GM19035 (cell line): ENCODE measurements around the gene ZNF429.
"Not testable (repeated sequence)": the region's sequence is repeated elsewhere in the genome, so short reads cannot be mapped to it uniquely, and the experiment has no call there.

Experiments
- ATAC-seq: cut with Tn5 transposase; IDR thresholded peaks from one replicate; pipeline ENCODE4 v1.9.1; 2021; ENCODE audit not compliant: unreplicated experiment

ZNF429 gene

DNA sequence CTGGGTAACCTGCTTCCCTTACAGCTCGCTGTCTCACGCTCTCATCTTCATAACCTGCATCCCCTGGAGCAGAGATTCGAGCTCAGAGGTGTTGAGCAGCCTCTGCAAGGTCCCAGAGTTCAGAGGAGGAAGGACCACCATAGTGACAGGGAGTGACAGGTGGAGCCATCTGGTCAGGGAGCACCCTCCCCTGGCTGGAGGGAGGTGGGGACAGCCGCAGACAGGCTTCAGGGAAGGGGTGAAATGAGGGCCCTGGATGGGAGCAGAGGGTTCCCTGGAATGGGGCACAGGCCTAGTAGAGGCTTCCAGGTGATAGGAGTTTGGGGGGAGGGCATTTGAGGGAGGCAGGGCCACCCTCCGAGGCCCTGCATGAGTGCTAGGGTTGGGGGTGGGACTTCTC, 82.1 kb downstream of the ZNF429 start:
- no peak for ATAC-seq

DNA sequence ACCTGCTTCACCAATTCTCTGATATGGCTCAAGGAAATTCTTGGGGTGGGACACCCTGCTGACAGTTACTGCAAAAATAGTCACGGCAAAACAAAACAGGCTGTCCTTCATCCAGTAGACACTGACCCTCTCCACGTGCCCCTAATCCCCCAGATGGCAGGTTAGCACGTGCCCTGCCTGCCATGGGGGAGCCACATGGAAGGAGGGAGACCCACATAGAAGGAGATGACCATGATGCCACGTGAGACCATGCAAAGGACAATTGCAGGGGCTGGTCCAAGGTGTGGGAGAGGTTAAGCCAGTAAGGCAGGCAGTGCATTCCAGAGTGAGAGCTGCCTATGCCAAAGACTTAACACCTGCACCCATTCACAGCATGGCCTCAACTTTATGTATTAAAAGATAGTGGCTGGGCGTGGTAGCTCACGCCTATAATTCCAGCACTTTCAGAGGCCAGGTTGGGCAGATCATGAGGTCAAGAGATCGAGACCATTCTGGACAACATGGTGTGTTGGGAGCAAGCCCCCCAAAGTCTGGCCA, 82.7 kb downstream of the ZNF429 start:
- ATAC-seq: no peak

DNA sequence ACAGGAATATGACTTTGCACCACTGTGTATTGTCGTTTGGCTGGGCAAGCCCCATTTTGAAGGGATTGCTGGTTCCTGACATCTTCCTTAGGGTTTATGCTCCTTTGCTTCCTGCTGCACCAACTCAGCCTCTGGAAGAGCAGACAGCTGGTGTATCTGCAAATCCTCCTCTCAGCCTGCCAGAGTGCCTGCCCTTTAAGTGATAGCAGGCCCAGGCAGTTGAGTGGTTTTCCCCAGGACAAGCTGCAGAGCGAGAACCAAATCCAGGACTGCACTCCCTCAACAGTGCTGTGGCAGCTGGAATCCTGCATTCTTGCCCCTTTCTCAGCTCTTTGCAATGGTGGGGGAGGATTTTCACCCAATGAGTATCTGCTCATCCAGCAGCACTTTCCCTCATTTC, 85.5 kb downstream of the ZNF429 start:
- ATAC-seq: no peak

DNA sequence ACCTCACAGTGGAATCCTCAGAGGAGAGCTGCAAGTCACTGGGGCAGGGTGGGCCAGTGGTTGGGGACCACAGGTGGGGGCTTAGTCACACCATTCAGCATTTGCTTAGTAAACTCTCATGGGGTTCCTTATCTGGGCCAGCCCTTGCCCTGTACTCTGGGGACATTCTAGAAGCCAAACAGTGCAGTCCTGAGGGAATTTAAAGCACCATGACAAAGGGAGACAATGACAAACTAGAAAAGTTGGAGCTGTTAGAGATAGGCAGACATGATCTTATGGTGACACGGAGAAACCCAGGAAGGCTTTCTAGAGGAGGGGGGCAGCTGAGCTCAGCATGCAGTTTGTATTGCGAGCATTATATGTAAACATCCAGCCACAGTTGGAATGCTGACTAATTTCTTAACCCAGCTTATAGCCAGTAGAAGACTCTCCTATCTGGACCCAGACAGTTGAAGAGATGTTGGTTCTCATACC, 87.6 kb downstream of the ZNF429 start:
- no peak for ATAC-seq

DNA sequence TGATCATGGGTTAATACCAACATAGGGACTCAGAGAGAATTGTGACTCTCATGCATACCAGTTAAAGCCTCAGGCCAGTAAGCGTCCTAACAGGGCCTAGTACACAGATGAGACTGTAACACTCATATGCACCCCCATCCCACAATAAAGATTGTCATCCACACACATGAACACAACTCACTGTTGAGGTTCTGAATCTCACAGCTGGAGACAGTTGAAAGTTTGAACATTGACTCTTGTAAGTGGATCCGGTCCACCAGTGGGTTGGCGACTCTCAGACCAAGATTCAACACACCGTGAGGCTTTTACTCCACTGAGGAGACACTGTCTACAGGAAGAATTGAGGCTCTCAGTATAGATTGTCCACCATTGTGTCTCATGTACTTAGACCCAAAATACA, 88.1 kb downstream of the ZNF429 start:
- no peak for ATAC-seq

DNA sequence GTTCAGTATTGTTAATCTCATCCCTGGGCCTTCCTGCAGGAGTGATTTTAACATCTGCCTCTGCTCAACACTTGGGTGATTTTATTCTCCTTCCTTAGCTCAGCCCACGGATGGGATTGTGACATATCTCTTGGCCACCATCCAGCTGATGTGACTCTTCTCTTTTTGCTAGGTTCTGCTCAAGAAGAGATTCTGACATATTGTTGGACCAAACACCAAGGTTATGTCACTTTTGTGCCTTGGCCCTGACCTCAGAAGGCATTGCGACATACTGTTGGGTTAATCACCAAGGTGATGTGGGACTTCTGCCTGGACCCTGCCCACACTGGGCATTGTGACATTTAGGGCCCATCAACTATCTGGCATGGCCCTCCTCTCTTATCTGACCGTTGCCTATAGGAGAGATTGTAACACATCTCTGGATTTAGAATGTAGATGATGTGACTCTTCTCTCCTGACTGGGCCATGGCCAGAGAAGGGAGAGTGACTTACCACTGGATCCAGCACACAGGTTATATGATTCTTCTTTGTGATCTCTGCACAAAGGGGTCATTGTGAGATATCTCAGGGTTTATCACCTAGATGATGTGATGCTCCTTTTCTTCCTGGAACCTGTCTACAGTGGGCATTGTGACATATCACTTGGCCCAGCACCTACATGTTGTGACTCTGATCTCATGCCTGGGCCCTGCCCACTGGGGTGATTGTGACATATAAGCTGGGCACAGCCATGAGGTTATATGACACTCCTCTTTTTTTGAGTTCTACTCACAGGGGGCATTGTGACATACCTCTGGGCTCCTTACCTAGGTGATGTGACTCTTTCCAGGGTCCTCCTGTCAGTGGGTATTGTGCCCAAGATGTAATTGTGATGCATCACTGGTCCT, 88.8 kb downstream of the ZNF429 start:
- ATAC-seq: no peak

DNA sequence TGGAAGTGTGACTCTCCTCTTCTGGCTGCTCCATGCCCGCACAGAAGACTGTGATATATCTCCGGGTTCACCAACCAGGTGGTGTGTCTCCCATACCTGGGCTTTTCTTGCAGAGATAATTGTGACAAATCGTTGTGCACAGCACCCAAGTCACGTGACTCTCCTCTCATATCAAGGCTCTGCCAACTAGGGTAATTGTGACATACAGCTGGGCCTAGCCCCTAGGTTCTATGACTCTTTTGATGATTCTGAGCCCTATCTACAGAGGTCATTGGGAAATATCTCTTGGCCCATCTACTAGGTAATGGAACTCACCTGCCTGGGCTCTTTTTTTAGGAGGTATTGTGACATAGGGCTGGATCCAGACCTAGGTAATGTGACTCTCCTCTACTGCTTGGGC, 89.8 kb downstream of the ZNF429 start:
- ATAC-seq: no peak

DNA sequence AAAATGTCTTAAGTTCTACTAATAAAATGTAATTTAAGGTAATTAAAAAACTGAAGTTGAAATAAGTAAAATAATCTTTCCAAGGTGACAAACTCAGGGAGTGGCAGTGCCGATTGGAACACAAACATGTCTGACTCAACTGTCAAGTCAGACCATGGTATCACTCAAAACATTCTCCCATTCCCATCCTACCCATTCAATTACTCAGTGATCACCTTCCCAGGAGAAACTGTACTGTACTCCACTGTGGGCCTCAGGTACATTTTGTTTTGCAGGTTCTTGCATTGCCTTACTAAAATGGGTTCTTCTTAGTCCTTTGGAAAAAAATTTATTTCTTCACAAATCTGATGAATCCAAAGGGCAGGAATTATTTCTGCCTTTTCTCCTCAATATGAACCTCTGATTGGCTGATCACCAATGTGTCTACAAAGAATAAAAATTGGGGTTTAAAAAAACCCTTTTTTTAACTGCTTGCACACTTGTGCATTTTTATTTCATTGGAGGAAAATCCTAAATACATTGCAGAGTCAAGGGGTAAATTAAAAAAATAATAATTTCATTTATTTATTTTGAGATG, 96.8 kb downstream of the ZNF429 start:
- no peak for ATAC-seq

DNA sequence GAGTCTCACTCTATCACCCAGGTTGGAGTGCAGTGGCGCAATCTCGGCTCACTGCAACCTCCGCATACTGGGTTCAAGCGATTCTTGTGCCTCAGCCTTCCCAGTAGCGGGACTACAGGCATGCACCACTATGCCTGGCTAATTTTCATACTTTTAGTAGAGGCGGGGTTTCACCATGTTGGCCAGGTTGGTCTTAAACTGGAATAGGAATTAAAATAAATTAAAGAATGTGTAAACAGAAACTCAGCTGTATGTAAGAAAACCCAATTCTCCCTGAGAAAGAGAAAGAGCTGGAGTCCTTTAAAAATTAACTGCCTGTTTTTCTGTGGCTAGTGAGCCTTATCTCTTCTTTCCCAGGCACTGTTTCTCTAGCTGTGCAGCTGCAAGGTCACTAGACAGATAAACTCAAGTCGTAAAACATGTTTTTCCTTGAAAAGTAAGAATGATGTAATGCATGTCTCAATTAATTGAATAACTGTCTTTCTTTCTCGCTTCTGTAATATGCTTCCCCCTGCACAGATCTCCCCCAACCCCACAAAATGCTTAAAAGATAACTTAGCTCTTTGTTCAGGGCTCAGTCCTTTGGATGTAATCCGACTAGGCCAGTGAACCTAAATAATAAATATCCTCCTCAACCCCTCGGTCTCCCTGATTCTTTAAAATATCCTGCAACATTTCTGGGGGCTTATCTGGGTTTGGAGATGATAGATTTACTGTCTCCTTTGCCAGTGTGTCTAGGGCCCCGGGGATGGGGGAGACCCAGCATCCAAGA, 97.4 kb downstream of the ZNF429 start:
- not testable (repeated sequence) for ATAC-seq

DNA sequence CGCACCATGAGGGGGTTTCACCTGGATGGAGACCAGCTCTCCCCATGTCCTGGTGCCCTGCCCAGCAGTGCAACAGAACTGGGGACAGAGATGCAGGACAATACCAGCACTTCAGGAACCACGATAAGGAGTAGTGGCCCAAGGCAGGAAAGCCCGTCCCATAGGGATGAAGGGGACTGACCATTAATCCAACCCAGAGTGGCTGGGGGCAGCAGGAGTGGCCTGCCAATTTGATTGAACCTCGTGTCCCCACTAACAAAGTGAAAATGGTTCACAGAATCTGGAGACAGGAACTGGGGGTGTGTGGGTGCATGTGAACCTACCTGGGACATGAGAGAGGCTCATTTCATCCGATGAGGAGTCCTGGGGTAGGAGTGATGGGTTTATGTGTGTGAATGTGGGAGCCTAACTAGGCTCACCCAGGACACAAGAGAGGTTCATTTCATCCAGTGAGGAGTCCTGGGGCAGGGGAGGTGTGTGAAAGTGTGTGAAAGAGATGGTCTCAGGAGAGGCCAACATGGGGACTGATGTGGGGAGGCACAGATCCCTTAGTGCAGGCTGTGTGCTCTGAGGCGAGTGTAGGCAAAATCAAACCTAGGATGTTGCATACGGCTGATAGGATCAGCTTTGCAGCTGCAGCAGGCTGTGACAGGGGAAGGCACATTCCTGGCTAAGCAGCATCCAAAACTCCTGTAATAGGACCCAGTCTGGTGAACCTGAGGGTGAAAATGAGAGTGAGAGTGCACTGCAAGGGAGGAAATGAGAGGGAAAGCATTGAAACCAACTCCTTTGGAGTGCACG, 98.2 kb downstream of the ZNF429 start:
- ATAC-seq: no peak

DNA sequence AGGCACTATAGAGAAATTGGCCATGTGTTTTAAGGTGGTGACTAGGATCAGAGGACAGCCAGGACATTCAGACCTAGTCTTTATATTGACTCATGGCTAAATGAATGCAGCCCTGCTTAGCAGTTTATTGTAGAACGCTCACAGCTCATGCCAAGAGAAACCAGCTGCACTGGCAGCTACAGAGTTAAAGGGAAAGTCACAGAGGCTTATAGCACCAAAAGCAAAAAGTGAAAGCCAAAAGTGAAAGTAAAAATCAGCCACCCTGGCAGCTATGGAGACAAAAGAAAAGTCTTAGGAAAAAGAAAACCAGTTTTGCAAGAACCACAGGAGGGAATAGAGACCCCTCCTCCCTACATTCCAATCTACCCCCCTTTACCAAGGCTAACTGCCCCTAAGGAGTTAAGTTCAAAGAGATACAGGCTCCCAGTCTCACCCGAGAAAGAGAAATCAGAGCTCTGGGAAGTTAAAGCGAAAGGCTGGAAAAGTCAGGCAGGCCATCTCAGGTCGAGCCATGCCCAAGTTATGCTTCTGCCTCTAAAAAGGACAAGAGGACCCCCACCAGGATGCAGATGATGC, 99.0 kb downstream of the ZNF429 start:
- ATAC-seq: no peak
